Measurements from ENCODE around the gene DOCK4.

- TF ChIP-seq CEBPB (IDR thresholded peaks at IDR 0.05) (no peak), YY1 (IDR thresholded peaks at IDR 0.05; ENCODE audit: low read depth) (no peak), EP300 (IDR thresholded peaks at IDR 0.05; ENCODE audit: borderline replicate concordance) (no peak)
- TF ChIP-seq, protein P1, sequence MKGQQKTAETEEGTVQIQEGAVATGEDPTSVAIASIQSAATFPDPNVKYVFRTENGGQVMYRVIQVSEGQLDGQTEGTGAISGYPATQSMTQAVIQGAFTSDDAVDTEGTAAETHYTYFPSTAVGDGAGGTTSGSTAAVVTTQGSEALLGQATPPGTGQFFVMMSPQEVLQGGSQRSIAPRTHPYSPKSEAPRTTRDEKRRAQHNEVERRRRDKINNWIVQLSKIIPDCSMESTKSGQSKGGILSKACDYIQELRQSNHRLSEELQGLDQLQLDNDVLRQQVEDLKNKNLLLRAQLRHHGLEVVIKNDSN (IDR thresholded peaks at IDR 0.05) = no peak
Observed at GRCh38 chr7:111841596-111842205, 364.5 kb downstream of the DOCK4 start.
